ENCODE results near the gene RNF222. TPM values are rescaled to one million over a fixed set of nuclear protein-coding genes. Genes with fewer than 3 reads are reported as not detected.

The RNF222 gene
- total RNA-seq, 1 donor from 2014 or later: not detected

GRCh38 chr17:8430966-8431365, 33.3 kb upstream of the RNF222 start:
- no peak overlapping the region for H3K4me3 ChIP-seq (ENCODE audit: low read depth, low read length)
- no peaks in the 10 kb centered on the region for H3K27me3 ChIP-seq (ENCODE audit: control insufficient read depth, insufficient read depth, low read length)
- no peak for TF ChIP-seq CTCF (IDR thresholded peaks at IDR 0.05; ENCODE audit: insufficient read depth, low read length, poor library complexity, severe bottlenecking)
- no peaks in the 10 kb centered on the region for H3K36me3 ChIP-seq (ENCODE audit: control insufficient read depth, insufficient read depth, low read length)
- no peak for DNase-seq (ENCODE audit: low read depth)

- Histone ChIP-seq H3K27me3 (ENCODE audit: control insufficient read depth, insufficient read depth, low read length) (no peaks in the 10 kb centered on the region), H3K4me3 (ENCODE audit: low read depth, low read length) (no peak overlapping the region), H3K36me3 (ENCODE audit: control insufficient read depth, insufficient read depth, low read length) (no peaks in the 10 kb centered on the region)
- no peak for DNase-seq (ENCODE audit: low read depth)
- no peak for TF ChIP-seq CTCF (IDR thresholded peaks at IDR 0.05; ENCODE audit: insufficient read depth, low read length, poor library complexity, severe bottlenecking)
These were observed 29.2 kb upstream of the RNF222 start for GRCh38 chr17:8426802-8427201.

GRCh38 chr17:8426094-8426720, 28.6 kb upstream of the RNF222 start:
- no peak for TF ChIP-seq CTCF (IDR thresholded peaks at IDR 0.05; ENCODE audit: insufficient read depth, low read length, poor library complexity, severe bottlenecking)
- no peak for DNase-seq (ENCODE audit: low read depth)
- Histone ChIP-seq H3K27me3 (ENCODE audit: control insufficient read depth, insufficient read depth, low read length) (peaks cover 2% of the 10 kb centered on the region), H3K4me3 (ENCODE audit: low read depth, low read length) (no peak overlapping the region), H3K36me3 (ENCODE audit: control insufficient read depth, insufficient read depth, low read length) (no peaks in the 10 kb centered on the region)

- Histone ChIP-seq H3K27me3 (ENCODE audit: control insufficient read depth, insufficient read depth, low read length) (peaks cover 7% of the 10 kb centered on the region), H3K4me3 (ENCODE audit: low read depth, low read length) (no peak overlapping the region), H3K36me3 (ENCODE audit: control insufficient read depth, insufficient read depth, low read length) (no peaks in the 10 kb centered on the region)
- no peak for TF ChIP-seq CTCF (IDR thresholded peaks at IDR 0.05; ENCODE audit: insufficient read depth, low read length, poor library complexity, severe bottlenecking)
- DNase-seq (ENCODE audit: low read depth): no peak
These were observed 23.9 kb upstream of the RNF222 start for GRCh38 chr17:8421571-8421970.

- no peak for DNase-seq (ENCODE audit: low read depth)
- peaks cover 9% of the 10 kb centered on the region for H3K27me3 ChIP-seq (ENCODE audit: control insufficient read depth, insufficient read depth, low read length)
- H3K36me3 ChIP-seq (ENCODE audit: control insufficient read depth, insufficient read depth, low read length): no peaks in the 10 kb centered on the region
- no peak for TF ChIP-seq CTCF (IDR thresholded peaks at IDR 0.05; ENCODE audit: insufficient read depth, low read length, poor library complexity, severe bottlenecking)
- no peak overlapping the region for H3K4me3 ChIP-seq (ENCODE audit: low read depth, low read length)
These were observed 22.7 kb upstream of the RNF222 start for GRCh38 chr17:8420041-8420934.
